PC-9 (cell line): ENCODE results near the gene NOXO1. TPM values are rescaled to one million over a fixed set of nuclear protein-coding genes. Genes with fewer than 3 reads are reported as not detected.
A peak's percentile ranks its signal among the peaks of the same experiment; 100 is the strongest.

Source experiments
- BruUV-seq: library from RNA; stranded (reverse); fragments of 400-500 nt; replicated peaks from 2 replicates; lab custom pipeline; 2021; lab: Mats Ljungman, UMichigan
- CTCF ChIA-PET: fragments of 300-600 bp; sonication (Branson Sonifier 250); formaldehyde crosslinking; loops from one replicate; lab custom pipeline; 2022; ENCODE audit warnings: antibody characterized with exemption; lab: Charles Lee
- POLR2A ChIA-PET: fragments of 300-600 bp; sonication (Branson Sonifier 250); formaldehyde crosslinking; loops from one replicate; lab custom pipeline; 2022; ENCODE audit warnings: antibody characterized with exemption; ENCODE audit not compliant: unreplicated experiment; lab: Charles Lee
- DNase-seq, 2 experiments: peaks; one replicate each; pipeline versions ENCODE4 v3.0.0 to v3.0.0-alpha.2; 2015 to 2022; ENCODE audit warnings: mixed read lengths in 1 of 2
- H2AFZ ChIP-seq: fragments of 200-600 bp; sonication (generic); 2 replicates; pipeline ENCODE4 v1.8.1; 2017; ENCODE audit warnings: antibody characterized with exemption
- H3F3A ChIP-seq: fragments of 200-600 bp; sonication (generic); 2 replicates; pipeline ENCODE4 v1.8.1; 2017; ENCODE audit warnings: antibody characterized with exemption, mild to moderate bottlenecking, low read depth; ENCODE audit not compliant: insufficient read depth
- H3K27ac ChIP-seq: fragments of 200-600 bp; sonication (generic); 2 replicates; pipeline ENCODE4 v1.6.1; 2016; ENCODE audit warnings: mixed run types
- H3K27me3 ChIP-seq: fragments of 200-600 bp; sonication (generic); 2 replicates; pipeline ENCODE4 v1.6.1; 2016; ENCODE audit warnings: low read depth, mixed run types; ENCODE audit not compliant: insufficient read depth
- H3K36me3 ChIP-seq: fragments of 200-600 bp; sonication (generic); 2 replicates; pipeline ENCODE4 v1.6.1; 2016; ENCODE audit warnings: low read depth, mixed run types
- H3K4me1 ChIP-seq: fragments of 200-600 bp; sonication (generic); replicated peaks from 2 replicates; pipeline ENCODE4 v1.6.1; 2016; ENCODE audit warnings: mixed run types; ENCODE audit not compliant: insufficient read depth
- H3K4me2 ChIP-seq: fragments of 200-600 bp; sonication (generic); 2 replicates; pipeline ENCODE4 v1.6.1; 2017; ENCODE audit warnings: mixed run types
- H3K4me3 ChIP-seq: fragments of 200-600 bp; sonication (generic); 2 replicates; pipeline ENCODE4 v1.6.1; 2016; ENCODE audit warnings: mixed run types
- H3K79me2 ChIP-seq: fragments of 200-600 bp; sonication (generic); 2 replicates; pipeline ENCODE4 v1.6.1; 2017; ENCODE audit warnings: low read depth, mixed run types
- H3K9me2 ChIP-seq: fragments of 200-600 bp; sonication (generic); 2 replicates; pipeline ENCODE4 v1.8.1; 2017; ENCODE audit warnings: mild to moderate bottlenecking; ENCODE audit not compliant: insufficient read depth
- H3K9me3 ChIP-seq: fragments of 200-600 bp; sonication (generic); 2 replicates; pipeline ENCODE4 v1.8.1; 2016; ENCODE audit warnings: low read depth; ENCODE audit not compliant: insufficient read depth
- H4K20me1 ChIP-seq: fragments of 200-600 bp; sonication (generic); 2 replicates; pipeline ENCODE4 v1.8.1; 2017; ENCODE audit not compliant: insufficient read depth
- EZH2 ChIP-seq: fragments of 200-600 bp; sonication (generic); IDR thresholded peaks from 2 replicates; pipeline ENCODE4 v1.8.0; 2017; ENCODE audit warnings: antibody characterized with exemption, low read depth
- intact Hi-C: fragments of 100-400 bp; cut with micrococcal nuclease; formaldehyde crosslinking; loops from one replicate; pipeline ENCODE4 v1.10.0; 2022; ENCODE audit not compliant: unreplicated experiment
- total RNA-seq: library from RNA; stranded (reverse); gene quantifications from 2 replicates; pipeline ENCODE4 v1.2.3, GENCODE V29; 2021
- TF ChIP-seq, protein P1 (sequence below): fragments of 200-600 bp; sonication (generic); conservative IDR thresholded peaks from 2 replicates; pipeline ENCODE4 v1.6.1; 2017; ENCODE audit warnings: mixed run types, antibody characterized with exemption, mild to moderate bottlenecking, moderate library complexity

Gene NOXO1
- total RNA-seq, 1 experiment from 2014 or later: 11.1 TPM

DNA sequence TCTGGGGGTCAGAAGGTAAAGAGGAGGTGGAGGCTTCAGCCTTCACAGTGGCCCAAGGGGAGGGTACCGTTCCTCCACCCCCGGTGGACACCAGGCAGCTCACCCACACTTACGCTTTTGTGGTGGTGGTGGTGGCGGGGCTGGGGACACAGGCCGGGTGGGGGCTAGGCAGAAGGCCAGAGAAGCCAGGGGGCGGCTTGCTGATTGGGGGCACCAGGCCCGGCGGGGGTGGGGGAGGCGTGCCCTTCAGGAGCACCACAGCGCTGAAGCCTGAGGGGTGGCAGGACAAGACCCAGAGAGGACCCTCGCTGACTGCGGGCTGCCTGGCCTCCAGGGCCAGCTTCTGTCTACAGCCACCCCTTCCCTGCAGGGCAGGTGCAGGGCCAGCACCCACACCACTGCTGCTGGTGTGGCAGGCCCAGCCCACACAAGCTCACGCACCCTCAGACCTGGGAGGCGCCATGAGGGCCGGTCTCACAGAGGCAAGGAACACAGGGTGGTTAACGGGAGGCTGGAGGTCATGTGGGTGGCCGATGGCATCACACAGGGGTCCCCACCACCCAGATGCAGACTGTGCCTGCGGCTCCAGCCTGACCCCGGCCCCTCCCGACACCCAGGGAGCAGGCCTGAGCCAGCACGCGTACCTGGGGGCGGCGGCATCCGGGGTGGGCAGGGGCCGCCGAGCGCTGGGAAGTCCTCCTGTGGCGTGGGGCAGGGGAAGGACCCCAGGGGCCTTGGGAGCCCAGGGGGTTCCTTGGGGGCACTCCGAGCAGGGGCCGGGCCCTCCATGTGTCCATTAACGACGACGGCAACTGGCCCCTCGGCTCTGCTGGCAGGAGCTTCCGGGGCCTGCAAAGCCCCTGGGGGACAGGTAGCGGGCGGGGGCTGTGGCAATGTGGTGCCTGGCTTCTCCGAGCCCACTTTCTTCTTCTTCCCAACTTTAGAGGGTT, 17.9 kb upstream of the NOXO1 start:
- Histone ChIP-seq H3K27me3 (no peaks in the 10 kb centered on the region), H3K9me2 (no peaks in the 10 kb centered on the region), H3K79me2 (peaks cover 9% of the 10 kb centered on the region; the same call in 1 of the 2 replicates), H4K20me1 (peaks cover 14% of the 10 kb centered on the region), H3K4me3 (no peak overlapping the region), H3K36me3 (0 out of 2 replicates have a peak, but pooled peaks cover 5% of the 10 kb centered on the region), H3K27ac (no peak overlapping the region), H3K4me1 (peaks cover 8% of the 10 kb centered on the region), H3K4me2 (no peak overlapping the region), H3F3A (peaks cover 24% of the 10 kb centered on the region), H2AFZ (no peak overlapping the region), H3K9me3 (no peaks in the 10 kb centered on the region)
- intact Hi-C loops: no loop called here
- no TSS peak for BruUV-seq
- no peak for DNase-seq
- POLR2A ChIA-PET: no interaction called here
- no peak for TF ChIP-seq EZH2
- TF ChIP-seq, protein P1, sequence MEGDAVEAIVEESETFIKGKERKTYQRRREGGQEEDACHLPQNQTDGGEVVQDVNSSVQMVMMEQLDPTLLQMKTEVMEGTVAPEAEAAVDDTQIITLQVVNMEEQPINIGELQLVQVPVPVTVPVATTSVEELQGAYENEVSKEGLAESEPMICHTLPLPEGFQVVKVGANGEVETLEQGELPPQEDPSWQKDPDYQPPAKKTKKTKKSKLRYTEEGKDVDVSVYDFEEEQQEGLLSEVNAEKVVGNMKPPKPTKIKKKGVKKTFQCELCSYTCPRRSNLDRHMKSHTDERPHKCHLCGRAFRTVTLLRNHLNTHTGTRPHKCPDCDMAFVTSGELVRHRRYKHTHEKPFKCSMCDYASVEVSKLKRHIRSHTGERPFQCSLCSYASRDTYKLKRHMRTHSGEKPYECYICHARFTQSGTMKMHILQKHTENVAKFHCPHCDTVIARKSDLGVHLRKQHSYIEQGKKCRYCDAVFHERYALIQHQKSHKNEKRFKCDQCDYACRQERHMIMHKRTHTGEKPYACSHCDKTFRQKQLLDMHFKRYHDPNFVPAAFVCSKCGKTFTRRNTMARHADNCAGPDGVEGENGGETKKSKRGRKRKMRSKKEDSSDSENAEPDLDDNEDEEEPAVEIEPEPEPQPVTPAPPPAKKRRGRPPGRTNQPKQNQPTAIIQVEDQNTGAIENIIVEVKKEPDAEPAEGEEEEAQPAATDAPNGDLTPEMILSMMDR: no peak
- CTCF ChIA-PET: no interaction called here

DNA sequence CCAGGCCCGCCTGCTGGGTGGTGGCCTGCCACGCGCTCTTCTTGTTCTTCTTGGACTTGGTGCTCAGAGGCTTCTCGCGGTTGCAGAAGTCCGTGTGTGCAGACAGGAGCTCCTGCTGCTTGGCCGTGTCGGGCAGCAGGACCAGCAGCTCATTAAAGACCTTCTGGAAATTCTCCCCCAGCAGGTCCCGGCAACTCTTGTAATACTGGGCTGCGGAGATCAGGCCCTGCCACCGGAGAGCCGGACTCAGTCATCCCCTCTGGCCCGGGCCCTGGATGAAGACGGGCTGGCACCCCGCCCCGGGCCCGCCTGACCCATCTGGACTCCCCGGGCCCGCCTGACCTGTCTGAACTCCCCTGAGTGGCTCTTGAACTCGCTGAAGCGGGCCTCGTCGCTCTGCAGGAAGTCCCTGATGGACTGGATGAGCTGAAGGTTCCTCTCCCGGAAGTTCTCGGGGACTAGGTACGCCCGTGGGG, 17.1 kb upstream of the NOXO1 start:
- peaks cover 16% of the 10 kb centered on the region for H3K4me1 ChIP-seq
- no TSS peak for BruUV-seq
- intact Hi-C loops: no loop called here
- no peak for DNase-seq
- H3K79me2 ChIP-seq: 0 out of 2 replicates have a peak, but pooled peaks cover 2% of the 10 kb centered on the region
- CTCF ChIA-PET: no interaction called here
- no peaks in the 10 kb centered on the region for H3K9me3 ChIP-seq
- H4K20me1 ChIP-seq: peaks cover 6% of the 10 kb centered on the region; the same call in 1 of the 2 replicates
- no peaks in the 10 kb centered on the region for H3K9me2 ChIP-seq
- POLR2A ChIA-PET: no interaction called here
- H2AFZ ChIP-seq: no peak overlapping the region
- H3K4me2 ChIP-seq: no peak overlapping the region
- TF ChIP-seq, protein P1: no peak
- no peak for TF ChIP-seq EZH2
- no peaks in the 10 kb centered on the region for H3K27me3 ChIP-seq
- H3F3A ChIP-seq: peaks cover 31% of the 10 kb centered on the region
- no peak overlapping the region for H3K4me3 ChIP-seq
- no peak overlapping the region for H3K27ac ChIP-seq
- 0 out of 2 replicates have a peak, but pooled peaks cover 3% of the 10 kb centered on the region for H3K36me3 ChIP-seq

DNA sequence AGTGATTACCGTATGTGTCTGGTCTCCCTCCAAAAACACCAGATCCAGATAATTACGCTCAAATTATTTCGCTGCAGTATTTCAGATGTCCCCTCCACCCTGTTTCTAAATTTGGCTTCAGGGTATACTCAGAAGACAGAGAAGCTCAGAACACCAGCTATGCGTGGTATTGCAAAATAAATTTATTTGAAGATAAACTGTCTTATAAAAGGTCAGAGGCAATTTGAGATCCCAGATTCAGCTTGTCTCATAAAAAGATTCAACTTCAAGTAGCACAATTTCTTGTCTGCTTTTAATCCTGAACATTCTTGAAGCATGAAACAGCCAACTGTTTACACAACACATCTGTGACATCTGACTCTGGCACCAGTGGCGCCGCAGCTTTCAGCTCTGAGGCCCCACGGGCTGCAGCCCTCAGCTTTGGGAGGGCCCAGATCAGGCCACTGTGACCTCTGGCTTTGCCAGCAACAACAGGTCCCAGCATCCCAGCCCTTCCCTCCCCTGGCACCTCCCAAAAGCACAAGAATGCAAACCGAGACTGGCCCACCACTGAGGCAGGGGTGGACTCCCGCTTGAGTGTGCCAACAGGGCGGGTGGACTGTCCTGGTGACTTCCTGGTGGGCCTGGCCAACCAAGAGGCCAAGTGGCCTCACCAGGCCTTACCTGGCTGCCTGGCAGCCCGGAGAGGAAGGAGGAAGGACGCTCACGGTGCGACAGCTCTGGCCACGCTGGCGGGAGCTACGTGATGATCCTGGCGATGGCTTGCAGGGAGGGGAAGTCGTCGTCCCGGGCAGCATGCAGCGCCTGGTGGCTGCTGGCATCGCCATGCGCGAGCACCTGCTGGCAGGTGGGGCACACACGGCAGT, 16.5 kb upstream of the NOXO1 start:
- H3K27me3 ChIP-seq: no peaks in the 10 kb centered on the region
- no peaks in the 10 kb centered on the region for H3K36me3 ChIP-seq
- no peak overlapping the region for H3K27ac ChIP-seq
- H3K4me2 ChIP-seq: no peak overlapping the region
- ChIA-PET POLR2A (interaction anchor here (0.6 kb wide), 1 partner anchor 218 kb away, joined by 4 read pairs; no protein-coding TSS in a partner anchor), CTCF (no interaction called here)
- no peak overlapping the region for H3K4me3 ChIP-seq
- H3K9me3 ChIP-seq: no peaks in the 10 kb centered on the region
- peaks cover 38% of the 10 kb centered on the region for H3F3A ChIP-seq
- peaks cover 20% of the 10 kb centered on the region for H3K4me1 ChIP-seq
- H3K9me2 ChIP-seq: no peaks in the 10 kb centered on the region
- DNase-seq: no peak
- peaks cover 3% of the 10 kb centered on the region; the same call in 1 of the 2 replicates for H4K20me1 ChIP-seq
- no peak for TF ChIP-seq EZH2
- TF ChIP-seq, protein P1: no peak
- H2AFZ ChIP-seq: no peak overlapping the region
- TSS peak; percentile 18 for BruUV-seq
- intact Hi-C loops: no loop called here
- no peaks in the 10 kb centered on the region for H3K79me2 ChIP-seq
